ENCODE measurements around the gene ACOT12. TPM values are rescaled to one million over a fixed set of nuclear protein-coding genes. Genes with fewer than 3 reads are reported as not detected.

The ACOT12 gene
- total and polyA plus RNA-seq, 2 of the 13 experiments (the other 11 are each of a cell fraction or from before 2014, with no cell fraction given): not detected

DNA sequence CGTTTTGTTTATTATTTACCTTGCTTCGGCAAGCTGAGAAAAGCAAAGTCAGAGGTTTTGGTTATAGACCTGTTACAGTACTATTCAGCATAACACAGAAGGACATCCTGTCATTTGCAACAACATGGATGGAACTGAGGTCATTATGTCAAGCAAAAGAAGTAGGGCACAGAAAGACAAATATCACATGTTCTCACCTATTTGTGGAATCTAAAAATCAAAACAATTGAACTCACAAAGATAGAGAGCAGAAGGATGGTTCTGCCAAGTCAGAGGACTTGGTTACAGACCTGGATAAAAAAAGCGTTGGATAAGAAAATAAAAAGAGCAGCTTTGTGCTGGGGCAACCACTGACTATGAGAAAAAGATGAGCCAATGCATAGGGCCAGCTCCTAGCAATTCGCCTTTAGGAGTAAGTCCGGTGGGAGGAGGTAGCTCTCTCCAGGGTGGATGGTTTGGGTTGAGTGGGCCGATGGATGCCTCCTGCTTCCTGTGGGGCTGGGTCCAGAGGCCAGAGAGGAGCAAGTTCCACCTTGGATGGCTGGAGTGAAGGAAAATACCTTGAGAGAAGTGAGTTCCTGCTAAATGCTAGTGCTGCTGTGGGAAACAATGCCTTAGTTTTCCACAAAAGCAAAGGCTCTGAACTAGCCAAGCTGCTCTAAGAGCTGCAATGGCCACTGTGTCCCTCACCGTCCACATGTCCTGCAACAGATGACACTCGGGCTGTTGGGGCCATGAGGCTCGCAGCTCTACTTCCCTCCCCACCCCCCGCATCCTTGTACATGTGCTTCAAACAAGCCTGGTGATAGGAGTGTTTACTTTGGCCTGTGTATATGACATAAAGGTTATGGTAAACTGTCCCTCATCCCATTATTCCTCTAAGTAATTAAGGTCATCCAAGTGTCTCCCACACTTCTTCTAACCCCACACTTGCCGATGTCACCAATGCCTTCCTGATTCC is 38.4 kb downstream of the ACOT12 start (continued):
- TF ChIP-seq, protein P1, sequence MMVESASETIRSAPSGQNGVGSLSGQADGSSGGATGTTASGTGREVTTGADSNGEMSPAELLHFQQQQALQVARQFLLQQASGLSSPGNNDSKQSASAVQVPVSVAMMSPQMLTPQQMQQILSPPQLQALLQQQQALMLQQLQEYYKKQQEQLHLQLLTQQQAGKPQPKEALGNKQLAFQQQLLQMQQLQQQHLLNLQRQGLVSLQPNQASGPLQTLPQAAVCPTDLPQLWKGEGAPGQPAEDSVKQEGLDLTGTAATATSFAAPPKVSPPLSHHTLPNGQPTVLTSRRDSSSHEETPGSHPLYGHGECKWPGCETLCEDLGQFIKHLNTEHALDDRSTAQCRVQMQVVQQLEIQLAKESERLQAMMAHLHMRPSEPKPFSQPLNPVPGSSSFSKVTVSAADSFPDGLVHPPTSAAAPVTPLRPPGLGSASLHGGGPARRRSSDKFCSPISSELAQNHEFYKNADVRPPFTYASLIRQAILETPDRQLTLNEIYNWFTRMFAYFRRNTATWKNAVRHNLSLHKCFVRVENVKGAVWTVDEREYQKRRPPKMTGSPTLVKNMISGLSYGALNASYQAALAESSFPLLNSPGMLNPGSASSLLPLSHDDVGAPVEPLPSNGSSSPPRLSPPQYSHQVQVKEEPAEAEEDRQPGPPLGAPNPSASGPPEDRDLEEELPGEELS (CRISPR knock-in tag; IDR thresholded peaks at IDR 0.05): peak; percentile 56
- TF ChIP-seq ZNF337 (CRISPR knock-in tag; IDR thresholded peaks at IDR 0.05; ENCODE audit: borderline replicate concordance, low read depth): no peak
- no peak for TF ChIP-seq ZSCAN21 (CRISPR knock-in tag; IDR thresholded peaks at IDR 0.05; ENCODE audit: borderline replicate concordance)
- TF ChIP-seq ZNF614 (CRISPR knock-in tag; IDR thresholded peaks at IDR 0.05; ENCODE audit: borderline replicate concordance): no peak
- TF ChIP-seq ZNF260 (CRISPR knock-in tag; IDR thresholded peaks at IDR 0.05; ENCODE audit: borderline replicate concordance, low read depth): no peak
- no peak for TF ChIP-seq ZKSCAN8 (CRISPR knock-in tag; IDR thresholded peaks at IDR 0.05; ENCODE audit: borderline replicate concordance)

DNA sequence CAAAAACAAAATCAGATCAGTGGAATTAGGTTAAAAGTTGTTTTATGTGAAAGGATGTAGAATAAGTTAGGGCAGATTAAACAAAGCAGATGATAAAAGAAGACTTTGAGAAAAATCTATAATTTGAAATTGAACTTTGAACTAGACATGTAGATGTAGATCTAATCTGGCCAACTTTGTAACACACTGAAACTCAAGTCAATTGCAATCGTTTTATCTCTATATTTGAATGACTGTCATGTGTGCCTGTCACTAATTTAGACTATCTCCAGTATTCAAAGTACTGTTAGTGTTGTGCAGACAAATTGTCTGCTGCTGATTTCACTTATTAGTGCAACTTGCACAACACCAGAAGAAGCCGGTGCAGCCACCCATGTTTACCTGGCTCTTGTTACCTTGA is 39.8 kb downstream of the ACOT12 start:
- Histone ChIP-seq H3K4me2 (ENCODE audit: low read depth, low read length) (peak overlapping the region; percentile 68), H3K27ac (ENCODE audit: extremely low read length, insufficient read depth, low read length) (peak overlapping the region; percentile 55), H2AFZ (ENCODE audit: low read length) (no peak overlapping the region), H3K36me3 (replicated peaks in 1 of 2; ENCODE audit: control insufficient read depth in 1 of 2, insufficient read depth in 2 of 2, low read length in 2 of 2) (no peaks in the 10 kb centered on the region), H3K9ac (ENCODE audit: insufficient read depth, low read depth, low read length) (no peak overlapping the region), H3K9me3 (ENCODE audit: low read length) (no peaks in the 10 kb centered on the region), H4K20me1 (ENCODE audit: insufficient read depth, low read length) (no peaks in the 10 kb centered on the region), H3K27me3 (ENCODE audit: control insufficient read depth in 1 of 2, insufficient read depth in 2 of 2, low read length in 2 of 2) (no peaks in the 10 kb centered on the region), H3K4me3 (replicated peaks in 1 of 3; ENCODE audit: insufficient read depth in 1 of 3, low read depth in 2 of 3, low read length in 3 of 3) (no peak overlapping the region; a peak in 1 of 6 replicates), H3K4me1 (ENCODE audit: insufficient read depth, low read length) (peaks cover 59% of the 10 kb centered on the region), H3K79me2 (ENCODE audit: insufficient read depth, low read length) (no peaks in the 10 kb centered on the region)
- CTCF ChIA-PET (ENCODE audit: low intra/inter-chr PET ratio, low total read pairs): no interaction called here
- intact Hi-C loops (cut with micrococcal nuclease; ENCODE audit: unreplicated experiment) (no loop called here), in situ Hi-C loops (cut with HindIII; ENCODE audit: extremely low pct_ligation_motif_present, low pct_unique_long_range_greater_than_20kb) (no loop called here)
- POLR2A ChIA-PET: interaction anchor here (0.7 kb wide), 1 partner anchor 9 kb away, joined by 3 read pairs; no protein-coding TSS in a partner anchor
- BruUV-seq (replicated peaks): no TSS peak
- DNase-seq (ENCODE audit: low spot score) (no peak), FAIRE-seq (no peak), ATAC-seq (no peak)
- 14% methylated on average over 2 of the region's 2 CpGs for WGBS (ENCODE audit: low lambda C conversion rate)
- TF ChIP-seq NKX3-1 (CRISPR knock-in tag; IDR thresholded peaks at IDR 0.05): no peak
- TF ChIP-seq CREM (IDR thresholded peaks at IDR 0.05): 0 out of 2 replicates have a peak, but pooled peaks have one; percentile 20
- TF ChIP-seq CREM (CRISPR knock-in tag; IDR thresholded peaks at IDR 0.05): no peak
- TF ChIP-seq ZNF766 (CRISPR knock-in tag; IDR thresholded peaks at IDR 0.05; ENCODE audit: borderline replicate concordance): no peak
